Progenitor cell of endocrine pancreas (in vitro differentiated cells): ENCODE measurements around the gene JMY. TPM values are rescaled to one million over a fixed set of nuclear protein-coding genes. Genes with fewer than 3 reads are reported as not detected.

Experiments
- DNase-seq: peaks from one replicate; pipeline ENCODE4 v3.0.0; 2021; ENCODE audit warnings: low spot score; ENCODE audit not compliant: unreplicated experiment
- H3K27ac Mint-ChIP-seq: 2 replicates; pipeline ENCODE4 v1.8.0; 2021; ENCODE audit warnings: mild to moderate bottlenecking, moderate library complexity, mixed read lengths
- H3K27me3 Mint-ChIP-seq: 2 replicates; pipeline ENCODE4 v1.8.0; 2021; ENCODE audit warnings: mixed read lengths
- H3K36me3 Mint-ChIP-seq: 2 replicates; pipeline ENCODE4 v1.8.0; 2022; ENCODE audit warnings: mixed read lengths; ENCODE audit not compliant: insufficient read depth
- H3K4me1 Mint-ChIP-seq: 2 replicates; pipeline ENCODE4 v1.8.0; 2021; ENCODE audit warnings: low read depth, mixed read lengths
- H3K4me3 Mint-ChIP-seq: 2 replicates; pipeline ENCODE4 v1.8.0; 2021; ENCODE audit warnings: low read depth, mild to moderate bottlenecking, moderate library complexity, mixed read lengths
- H3K9me3 Mint-ChIP-seq: 2 replicates; pipeline ENCODE4 v1.8.0; 2021; ENCODE audit warnings: low read depth, mixed read lengths
- total RNA-seq: library from RNA; stranded (reverse); gene quantifications from 2 replicates; pipeline ENCODE4 v1.2.1, GENCODE V29; 2021
- TF ChIP-seq, protein P1 (sequence below): fragments of 200-600 bp; sonication (generic); IDR thresholded peaks from one replicate; pipeline ENCODE4 v1.5.0; 2021; ENCODE audit warnings: antibody characterized with exemption, mild to moderate bottlenecking; ENCODE audit not compliant: unreplicated experiment

The JMY gene
- total RNA-seq, 1 donor from 2014 or later = 15.0 TPM

DNA sequence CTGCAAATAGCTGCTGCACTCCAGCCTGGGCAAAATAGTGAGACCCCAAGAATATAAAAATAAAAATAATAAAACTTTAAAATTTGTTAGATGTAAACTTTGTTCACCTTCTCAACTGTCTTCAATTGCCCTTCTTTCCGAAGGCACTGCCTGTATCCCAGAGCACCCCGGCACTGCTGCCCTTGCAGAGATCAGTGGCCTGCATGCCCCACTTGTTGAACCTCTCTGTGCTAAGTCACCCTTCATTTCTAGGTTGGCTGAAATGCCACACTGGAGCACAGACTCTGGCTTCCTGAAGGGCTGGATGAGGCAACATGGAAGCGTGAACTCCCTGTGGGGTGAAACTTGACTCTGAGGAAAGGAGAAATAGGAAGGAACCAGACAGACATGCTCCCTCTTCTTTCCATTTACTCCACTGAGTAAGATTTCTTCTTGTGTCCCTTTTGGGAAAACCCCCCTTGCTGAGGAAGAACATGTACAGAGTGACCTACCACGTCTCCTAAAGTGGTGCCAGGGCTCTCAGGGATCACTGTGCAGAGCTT lies 8.4 kb upstream of the JMY start:
- H3K4me1 Mint-ChIP-seq = no peaks in the 10 kb centered on the region
- H3K36me3 Mint-ChIP-seq = no peaks in the 10 kb centered on the region
- DNase-seq = no peak
- TF ChIP-seq, protein P1, sequence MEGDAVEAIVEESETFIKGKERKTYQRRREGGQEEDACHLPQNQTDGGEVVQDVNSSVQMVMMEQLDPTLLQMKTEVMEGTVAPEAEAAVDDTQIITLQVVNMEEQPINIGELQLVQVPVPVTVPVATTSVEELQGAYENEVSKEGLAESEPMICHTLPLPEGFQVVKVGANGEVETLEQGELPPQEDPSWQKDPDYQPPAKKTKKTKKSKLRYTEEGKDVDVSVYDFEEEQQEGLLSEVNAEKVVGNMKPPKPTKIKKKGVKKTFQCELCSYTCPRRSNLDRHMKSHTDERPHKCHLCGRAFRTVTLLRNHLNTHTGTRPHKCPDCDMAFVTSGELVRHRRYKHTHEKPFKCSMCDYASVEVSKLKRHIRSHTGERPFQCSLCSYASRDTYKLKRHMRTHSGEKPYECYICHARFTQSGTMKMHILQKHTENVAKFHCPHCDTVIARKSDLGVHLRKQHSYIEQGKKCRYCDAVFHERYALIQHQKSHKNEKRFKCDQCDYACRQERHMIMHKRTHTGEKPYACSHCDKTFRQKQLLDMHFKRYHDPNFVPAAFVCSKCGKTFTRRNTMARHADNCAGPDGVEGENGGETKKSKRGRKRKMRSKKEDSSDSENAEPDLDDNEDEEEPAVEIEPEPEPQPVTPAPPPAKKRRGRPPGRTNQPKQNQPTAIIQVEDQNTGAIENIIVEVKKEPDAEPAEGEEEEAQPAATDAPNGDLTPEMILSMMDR = no peak
- H3K27me3 Mint-ChIP-seq = no peaks in the 10 kb centered on the region
- H3K4me3 Mint-ChIP-seq = no peak overlapping the region
- no peaks in the 10 kb centered on the region for H3K9me3 Mint-ChIP-seq
- H3K27ac Mint-ChIP-seq = no peak overlapping the region

DNA sequence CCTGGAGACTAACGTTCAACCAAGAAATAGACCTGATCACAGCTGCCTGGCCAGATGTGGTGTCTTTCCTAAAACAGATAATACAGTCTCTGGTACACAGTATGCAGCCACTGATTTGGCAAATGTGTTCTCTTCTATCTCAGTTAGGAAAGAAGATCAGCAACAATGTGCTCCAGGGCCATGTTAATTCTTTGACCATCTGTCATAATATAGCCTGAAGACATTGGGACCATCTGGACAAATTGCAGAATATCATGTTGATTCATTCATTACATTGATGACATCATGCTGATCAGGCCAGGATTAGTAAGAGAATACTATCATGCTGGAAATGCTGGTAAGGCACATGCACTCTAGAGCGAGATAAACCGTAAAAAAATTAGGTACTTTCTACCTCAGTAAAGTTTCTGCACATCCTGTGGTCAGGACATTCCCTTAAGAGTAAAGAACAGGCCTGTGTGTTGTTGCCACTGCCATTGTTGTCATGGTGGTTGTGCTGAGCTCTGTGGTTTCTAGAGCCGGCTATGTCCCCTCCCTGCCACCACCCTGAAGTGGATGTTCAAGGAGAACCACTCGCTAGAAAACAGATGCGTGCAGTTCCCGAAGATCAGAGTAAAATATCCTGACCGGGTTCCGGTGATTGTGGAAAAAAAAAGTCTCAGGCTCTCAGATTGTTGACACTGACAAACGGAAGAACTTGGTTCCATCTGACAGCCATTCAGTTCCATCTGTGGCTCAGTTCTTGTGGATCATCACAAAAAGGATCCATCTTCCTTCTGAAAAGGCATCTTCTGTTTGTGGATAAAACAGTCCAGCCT lies 6.4 kb upstream of the JMY start:
- TF ChIP-seq, protein P1 = no peak
- Mint-ChIP-seq H3K4me1 (no peaks in the 10 kb centered on the region), H3K4me3 (no peak overlapping the region), H3K27ac (no peak overlapping the region), H3K9me3 (no peaks in the 10 kb centered on the region), H3K27me3 (no peaks in the 10 kb centered on the region), H3K36me3 (no peaks in the 10 kb centered on the region)
- no peak for DNase-seq

DNA sequence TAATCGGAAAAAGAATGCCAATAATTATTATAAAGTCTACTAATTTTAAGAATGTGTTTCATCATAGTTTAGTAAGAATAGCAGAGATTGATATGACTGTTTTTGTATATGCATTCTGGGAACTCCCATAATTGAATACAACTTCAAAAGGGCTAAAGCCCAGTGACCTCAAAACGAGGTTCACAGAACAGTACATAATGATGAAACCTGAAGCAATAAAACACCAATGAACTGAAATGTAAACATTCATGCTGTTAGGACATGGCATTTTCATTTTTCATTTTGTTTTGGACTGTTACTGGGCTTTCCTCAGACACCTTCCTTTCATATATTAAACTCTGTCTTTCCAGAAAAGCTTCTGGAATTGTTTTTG lies 684 bp upstream of the JMY start:
- H3K4me3 Mint-ChIP-seq = peak overlapping the region; percentile 96

DNA sequence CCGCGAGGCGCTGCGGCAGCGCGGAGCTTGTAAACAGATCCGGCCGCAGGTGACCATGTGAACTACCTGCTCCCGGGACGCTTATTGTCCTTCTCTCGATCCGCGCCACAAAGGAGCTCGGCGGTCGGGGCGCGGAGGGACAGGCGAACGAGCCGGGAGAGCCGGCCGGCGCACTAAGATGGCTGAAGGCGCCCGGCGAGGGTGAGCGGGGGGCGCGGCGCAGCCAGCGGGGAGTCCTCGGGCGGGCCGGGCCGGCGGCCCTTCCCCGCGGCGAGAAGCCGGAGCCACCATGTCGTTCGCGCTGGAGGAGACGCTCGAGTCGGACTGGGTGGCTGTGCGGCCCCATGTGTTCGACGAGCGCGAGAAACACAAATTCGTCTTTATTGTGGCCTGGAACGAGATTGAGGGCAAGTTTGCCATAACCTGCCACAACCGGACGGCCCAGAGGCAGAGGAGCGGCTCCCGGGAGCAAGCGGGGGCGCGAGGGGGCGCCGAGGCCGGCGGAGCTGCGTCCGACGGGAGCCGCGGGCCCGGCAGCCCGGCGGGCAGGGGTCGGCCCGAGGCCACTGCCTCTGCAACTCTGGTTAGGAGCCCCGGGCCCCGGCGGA lies 535 bp downstream of the JMY start:
- Mint-ChIP-seq H3K4me3 (peak overlapping the region; percentile 96), H3K36me3 (no peaks in the 10 kb centered on the region), H3K27me3 (no peaks in the 10 kb centered on the region), H3K4me1 (peaks cover 9% of the 10 kb centered on the region), H3K27ac (peak overlapping the region; percentile 97), H3K9me3 (no peaks in the 10 kb centered on the region)
- DNase-seq = peak; percentile 43
- TF ChIP-seq, protein P1 = no peak

More for the DNA sequence above, 684 bp upstream of the JMY start:
- Mint-ChIP-seq H3K36me3 (no peaks in the 10 kb centered on the region), H3K27ac (peak overlapping the region; percentile 99), H3K9me3 (no peaks in the 10 kb centered on the region), H3K27me3 (no peaks in the 10 kb centered on the region), H3K4me1 (peaks cover 9% of the 10 kb centered on the region)
- TF ChIP-seq, protein P1 = no peak
- no peak for DNase-seq

DNA sequence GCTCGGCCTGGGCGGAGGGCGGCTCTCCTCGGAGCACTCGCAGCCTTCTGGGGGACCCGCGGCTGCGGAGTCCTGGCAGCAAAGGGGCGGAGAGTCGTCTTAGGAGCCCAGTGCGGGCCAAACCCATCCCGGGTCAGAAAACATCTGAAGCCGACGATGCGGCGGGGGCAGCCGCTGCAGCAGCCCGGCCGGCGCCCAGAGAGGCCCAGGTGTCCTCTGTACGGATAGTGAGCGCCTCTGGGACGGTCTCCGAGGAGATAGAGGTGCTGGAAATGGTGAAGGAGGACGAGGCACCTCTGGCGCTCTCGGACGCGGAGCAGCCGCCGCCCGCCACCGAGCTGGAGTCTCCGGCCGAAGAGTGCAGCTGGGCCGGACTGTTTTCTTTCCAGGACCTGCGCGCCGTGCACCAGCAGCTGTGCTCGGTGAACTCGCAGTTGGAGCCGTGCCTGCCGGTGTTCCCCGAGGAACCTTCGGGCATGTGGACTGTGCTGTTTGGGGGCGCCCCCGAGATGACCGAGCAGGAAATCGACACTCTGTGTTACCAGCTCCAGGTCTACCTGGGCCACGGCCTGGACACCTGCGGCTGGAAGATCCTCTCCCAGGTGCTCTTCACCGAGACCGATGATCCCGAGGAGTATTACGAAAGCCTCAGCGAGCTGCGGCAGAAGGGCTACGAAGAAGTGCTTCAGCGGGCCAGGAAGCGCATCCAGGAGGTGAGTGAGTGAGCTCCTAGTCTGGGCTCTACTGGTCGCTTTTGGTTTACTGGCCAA lies 1.2 kb downstream of the JMY start:
- H3K4me3 Mint-ChIP-seq = peak overlapping the region; percentile 96
- TF ChIP-seq, protein P1 = no peak
- no peaks in the 10 kb centered on the region for H3K9me3 Mint-ChIP-seq
- peaks cover 11% of the 10 kb centered on the region for H3K4me1 Mint-ChIP-seq
- peak overlapping the region; percentile 80 for H3K27ac Mint-ChIP-seq
- no peaks in the 10 kb centered on the region for H3K36me3 Mint-ChIP-seq
- no peaks in the 10 kb centered on the region for H3K27me3 Mint-ChIP-seq
- DNase-seq = peak; percentile 30
